ENCODE results near the gene GABRG3.

The GABRG3 gene

GRCh38 chr15:27119695-27120266, 148.8 kb downstream of the GABRG3 start:
- TF ChIP-seq CTCF (IDR thresholded peaks at IDR 0.05; ENCODE audit: low read depth, low read length), result no peak

GRCh38 chr15:27121672-27122071, 150.7 kb downstream of the GABRG3 start:
- no peak for DNase-seq (ENCODE audit: extremely low read depth, low read depth)

More at GRCh38 chr15:27119695-27120266, 148.8 kb downstream of the GABRG3 start:
- no peak for DNase-seq (ENCODE audit: extremely low read depth, low read depth)

GRCh38 chr15:27123291-27123690, 152.3 kb downstream of the GABRG3 start:
- DNase-seq (ENCODE audit: extremely low read depth, low read depth), result no peak
- TF ChIP-seq CTCF (IDR thresholded peaks at IDR 0.05; ENCODE audit: low read depth, low read length), result no peak

More at GRCh38 chr15:27121672-27122071, 150.7 kb downstream of the GABRG3 start:
- TF ChIP-seq CTCF (IDR thresholded peaks at IDR 0.05; ENCODE audit: low read depth, low read length), result no peak

- no peak for TF ChIP-seq CTCF (IDR thresholded peaks at IDR 0.05; ENCODE audit: low read depth, low read length)
Observed at GRCh38 chr15:27123808-27124207, 152.8 kb downstream of the GABRG3 start.

GRCh38 chr15:27124287-27124871, 153.4 kb downstream of the GABRG3 start:
- DNase-seq (ENCODE audit: extremely low read depth, low read depth), result no peak
- no peak for TF ChIP-seq CTCF (IDR thresholded peaks at IDR 0.05; ENCODE audit: low read depth, low read length)

More at GRCh38 chr15:27123808-27124207, 152.8 kb downstream of the GABRG3 start:
- DNase-seq (ENCODE audit: extremely low read depth, low read depth), result no peak

GRCh38 chr15:27125185-27125584, 154.2 kb downstream of the GABRG3 start:
- no peak for DNase-seq (ENCODE audit: extremely low read depth, low read depth)
- no peak for TF ChIP-seq CTCF (IDR thresholded peaks at IDR 0.05; ENCODE audit: low read depth, low read length)

- DNase-seq (ENCODE audit: extremely low read depth, low read depth), result no peak
- TF ChIP-seq CTCF (IDR thresholded peaks at IDR 0.05; ENCODE audit: low read depth, low read length), result no peak
Observed at GRCh38 chr15:27126449-27126848, 155.5 kb downstream of the GABRG3 start.

Data from AG09319 (cell line).